HG02642 (cell line): Measurements from ENCODE around the gene SLC37A1.

Source experiments
- ATAC-seq: cut with Tn5 transposase; IDR thresholded peaks from one replicate; pipeline ENCODE4 v1.9.1; 2021; ENCODE audit warnings: mild to moderate bottlenecking; ENCODE audit not compliant: unreplicated experiment, poor library complexity

SLC37A1 gene

DNA sequence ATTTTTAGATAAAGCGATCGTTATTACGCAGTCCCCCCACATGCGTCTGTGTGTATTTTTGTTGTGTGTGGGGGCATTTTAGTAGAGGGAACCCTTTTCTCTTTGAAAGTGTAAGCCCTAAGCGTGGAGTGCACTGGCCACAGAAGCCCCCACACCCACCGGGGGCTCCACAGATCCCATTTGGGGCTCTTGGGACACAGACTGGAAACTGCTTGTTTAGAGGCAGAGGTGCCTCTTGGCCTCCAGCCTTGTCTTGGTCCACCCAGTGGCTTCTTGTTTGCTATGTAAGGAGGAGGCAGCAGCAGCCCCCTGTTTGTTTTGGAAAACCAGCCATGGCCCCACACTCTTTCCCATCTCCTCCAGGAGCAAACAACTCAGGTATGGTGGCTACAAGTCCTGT lies 42.8 kb downstream of the SLC37A1 start:
- no peak for ATAC-seq

DNA sequence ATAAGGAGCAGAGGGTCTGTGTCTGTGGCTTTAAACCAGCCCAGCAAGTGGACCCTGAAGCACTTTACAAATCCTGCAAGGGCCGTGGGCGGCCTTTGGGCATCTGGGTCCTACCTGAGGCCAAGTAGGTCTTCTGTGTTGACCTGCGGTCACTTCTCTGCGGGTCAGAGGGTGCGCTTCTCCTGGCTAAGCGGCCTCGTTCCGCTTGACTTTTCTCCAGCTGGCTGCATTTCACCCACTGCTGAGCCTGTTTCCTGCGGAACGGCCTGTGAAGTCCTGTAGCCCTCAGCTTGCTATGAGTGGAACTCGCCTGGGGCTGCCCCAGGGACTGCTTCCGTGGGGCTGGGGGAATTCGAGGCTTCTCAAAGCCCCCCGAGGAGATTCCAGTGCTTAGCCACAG lies 43.3 kb downstream of the SLC37A1 start:
- no peak for ATAC-seq

DNA sequence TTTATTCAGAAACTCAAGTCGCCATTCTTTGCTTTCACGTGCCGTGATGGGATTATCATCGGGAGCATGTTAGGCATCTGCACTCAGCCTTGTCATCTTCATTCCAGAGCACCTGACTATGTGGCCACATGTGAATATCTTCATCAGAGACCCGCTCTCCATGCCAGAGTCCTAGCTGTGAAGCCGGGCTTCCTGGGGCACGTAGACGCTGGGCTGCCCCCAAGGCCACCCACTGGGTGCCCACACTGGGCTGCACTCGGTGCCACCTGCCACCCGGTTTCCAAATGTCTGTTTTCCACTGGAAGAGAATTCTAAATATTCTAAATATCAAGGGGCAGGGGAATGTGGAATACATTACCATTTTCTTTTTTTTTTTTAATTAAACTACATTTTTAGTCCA lies 43.8 kb downstream of the SLC37A1 start:
- no peak for ATAC-seq

DNA sequence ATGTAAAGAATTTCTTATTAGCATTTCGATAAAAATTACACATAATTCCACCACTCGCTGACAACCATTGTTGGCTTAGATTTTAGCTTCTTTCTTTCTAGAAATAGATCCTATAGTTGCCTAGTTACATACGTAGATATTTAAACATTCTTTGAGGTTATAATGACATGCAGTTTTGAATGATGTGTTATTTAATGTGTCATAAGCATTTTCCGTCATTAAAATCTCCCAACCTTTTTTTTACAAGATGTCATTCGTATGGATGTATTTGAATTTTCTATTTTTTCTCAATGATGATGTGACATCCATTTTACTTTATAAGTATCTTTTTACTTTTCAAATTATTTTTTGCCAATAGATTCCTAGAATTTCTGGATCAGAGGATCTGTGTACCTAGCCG lies 44.7 kb downstream of the SLC37A1 start:
- no peak for ATAC-seq

DNA sequence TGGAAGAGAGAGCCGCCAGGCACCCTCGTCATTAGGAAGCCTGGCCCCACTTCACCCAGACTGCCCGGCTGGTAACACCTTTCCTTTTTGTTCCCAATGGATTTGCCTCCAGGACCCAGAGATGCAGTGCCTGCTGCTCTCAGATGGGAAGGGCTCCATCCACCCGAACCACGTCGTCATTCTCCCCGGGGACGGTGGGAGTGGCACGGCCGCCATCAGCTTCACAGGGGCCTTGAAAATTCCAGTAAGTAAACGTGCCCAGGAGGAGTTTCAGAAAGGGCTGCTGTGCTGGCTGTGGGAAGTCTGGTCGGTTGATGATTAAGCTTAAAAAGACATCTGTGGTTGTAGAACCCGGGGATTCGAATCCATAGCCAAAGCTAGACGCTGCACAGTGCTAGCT lies 45.2 kb downstream of the SLC37A1 start:
- no peak for ATAC-seq

DNA sequence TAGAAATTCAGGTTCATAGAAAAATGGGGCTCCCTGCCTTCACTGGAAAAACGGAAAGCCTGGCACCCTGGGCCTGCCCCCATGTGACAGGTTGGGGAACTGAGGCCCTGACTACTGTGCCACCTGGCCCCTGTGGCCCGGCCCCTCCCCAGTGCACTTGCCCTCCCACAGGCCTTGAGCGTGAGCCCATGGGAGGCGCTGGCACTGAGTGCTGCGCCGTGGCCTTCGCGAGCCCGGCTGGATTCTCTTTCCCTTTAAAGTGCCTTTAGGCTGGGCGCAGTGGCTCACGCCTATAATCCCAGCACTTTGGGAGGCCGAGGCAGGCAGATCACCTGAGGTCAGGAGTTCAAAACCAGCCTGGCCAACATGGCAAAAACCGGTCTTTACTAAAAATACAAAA lies 45.7 kb downstream of the SLC37A1 start:
- ATAC-seq = no peak

DNA sequence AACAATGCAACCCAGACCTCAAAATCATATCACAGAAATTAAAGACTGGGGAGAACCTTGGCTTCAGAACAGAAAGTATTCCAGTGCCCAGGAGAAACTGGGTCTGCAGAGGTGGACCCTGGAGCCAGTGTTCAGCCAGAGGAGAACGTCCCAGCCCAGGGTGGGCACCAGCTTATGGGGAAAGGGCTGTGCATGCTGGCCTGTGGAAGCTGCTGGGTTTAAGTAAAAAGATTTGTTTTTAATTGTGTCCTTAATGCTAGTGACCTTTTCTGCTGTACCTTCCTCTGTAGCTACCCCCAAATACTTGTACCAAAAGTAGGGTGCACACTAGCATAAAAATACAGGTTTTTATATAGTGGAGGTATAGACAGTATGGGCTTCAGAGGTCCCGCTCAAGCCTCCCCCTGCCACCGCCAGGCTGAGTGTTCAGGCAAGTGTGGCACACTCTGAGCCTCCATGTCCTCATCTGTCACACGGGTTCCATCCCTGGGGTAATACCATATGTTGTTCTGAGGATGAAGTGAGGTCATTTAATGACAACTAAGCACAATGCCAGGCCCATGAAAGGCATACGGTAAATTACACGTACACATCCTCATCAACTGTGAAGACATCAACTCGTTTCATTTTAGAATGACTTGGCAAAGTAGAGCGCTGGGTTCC lies 47.0 kb downstream of the SLC37A1 start:
- ATAC-seq = no peak

DNA sequence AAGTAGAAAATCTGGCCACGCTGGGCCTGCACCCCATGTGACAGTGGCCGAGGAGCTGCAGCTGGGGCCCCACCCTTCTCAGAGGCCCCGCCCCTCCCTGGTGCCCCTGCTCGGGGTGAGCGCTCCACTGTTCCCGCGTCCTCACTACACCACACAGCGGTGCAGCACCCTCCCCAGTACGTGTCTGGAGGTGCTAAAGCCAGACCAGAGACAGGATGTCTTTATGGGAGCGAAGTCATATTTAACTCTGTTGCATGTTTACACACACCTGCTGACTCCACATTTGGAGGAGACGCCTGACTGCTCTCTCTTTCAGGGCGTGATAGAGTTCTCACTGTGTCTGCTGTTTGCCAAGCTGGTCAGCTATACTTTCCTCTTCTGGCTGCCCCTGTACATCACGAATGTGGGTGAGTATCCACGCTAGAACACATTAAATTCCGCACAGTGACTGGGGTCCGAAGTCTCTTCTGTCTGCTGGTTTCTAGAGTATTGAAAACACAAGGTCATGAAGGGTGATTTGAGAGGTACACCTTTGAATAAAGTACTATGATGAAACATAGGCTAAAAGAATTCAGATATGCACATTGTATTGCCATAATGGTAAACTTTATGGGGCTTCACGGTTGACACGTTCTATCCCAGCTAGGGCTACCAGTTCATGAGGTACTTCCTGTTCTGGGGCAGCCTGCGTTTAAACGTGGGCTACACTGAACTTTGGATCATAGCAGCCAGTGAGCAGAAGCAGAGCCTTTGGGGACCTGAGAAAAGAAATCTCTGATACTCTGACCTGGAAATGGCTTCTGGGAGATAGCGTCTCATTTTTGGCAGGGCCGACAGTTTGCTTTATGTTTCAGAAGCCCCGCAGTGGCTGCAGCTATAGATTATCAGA lies 48.4 kb downstream of the SLC37A1 start:
- no peak for ATAC-seq

DNA sequence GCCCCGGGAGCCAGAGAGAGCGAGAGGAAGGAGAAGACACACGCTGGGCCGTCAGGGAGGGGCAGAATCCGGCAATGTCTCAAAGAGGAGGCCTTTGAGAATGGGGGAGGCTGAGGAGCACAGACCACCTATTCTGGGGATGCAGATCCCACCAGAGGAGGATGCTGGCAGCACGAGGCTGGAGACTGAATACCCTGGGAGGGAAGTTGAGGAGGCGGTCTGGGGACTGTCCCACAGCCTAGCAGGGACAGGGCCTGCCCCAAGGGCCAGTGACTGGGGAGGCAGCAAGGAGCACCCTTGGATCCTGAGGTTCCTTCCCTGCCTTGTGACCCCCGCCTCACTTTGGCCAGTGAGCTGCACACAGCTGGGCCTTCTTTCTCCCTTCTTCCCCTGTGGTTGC lies 49.2 kb downstream of the SLC37A1 start:
- no peak for ATAC-seq

DNA sequence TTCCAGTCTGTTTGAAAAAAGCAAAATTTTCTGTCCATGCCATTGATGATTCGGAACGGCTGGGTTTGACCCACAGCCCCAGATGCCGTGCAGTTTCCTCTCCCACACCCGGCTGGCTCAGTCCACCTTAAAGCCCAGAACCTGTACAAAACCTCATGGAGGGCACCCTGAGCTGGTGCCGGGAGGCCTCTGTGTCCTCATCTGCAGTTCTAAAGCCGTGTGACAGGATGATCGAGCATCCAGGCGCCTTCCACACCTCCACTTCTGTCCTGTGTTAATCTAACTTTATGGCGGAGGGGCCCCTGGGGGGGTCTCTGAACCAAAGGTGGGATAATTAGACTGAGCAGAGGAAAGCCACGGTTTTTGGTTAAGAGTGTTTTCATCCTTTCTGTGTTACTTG lies 49.6 kb downstream of the SLC37A1 start:
- ATAC-seq = no peak

DNA sequence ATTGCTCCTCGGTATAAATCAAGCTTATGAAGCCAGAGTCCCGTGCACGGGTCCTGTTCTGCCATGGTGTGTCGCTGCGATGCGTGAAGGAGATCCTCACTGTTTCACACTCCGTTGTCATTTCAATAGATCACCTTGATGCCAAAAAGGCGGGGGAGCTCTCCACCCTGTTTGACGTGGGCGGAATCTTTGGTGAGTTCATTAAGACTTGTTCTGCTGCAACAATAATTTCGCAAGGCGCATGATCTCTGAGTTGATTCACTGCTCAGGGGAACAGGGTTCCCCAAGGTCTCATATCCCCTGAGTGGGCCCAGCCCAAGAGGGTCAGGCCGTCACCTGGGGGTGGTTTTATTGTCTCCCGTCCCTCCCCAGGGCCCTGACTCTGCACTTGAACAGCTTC lies 50.0 kb downstream of the SLC37A1 start:
- no peak for ATAC-seq

DNA sequence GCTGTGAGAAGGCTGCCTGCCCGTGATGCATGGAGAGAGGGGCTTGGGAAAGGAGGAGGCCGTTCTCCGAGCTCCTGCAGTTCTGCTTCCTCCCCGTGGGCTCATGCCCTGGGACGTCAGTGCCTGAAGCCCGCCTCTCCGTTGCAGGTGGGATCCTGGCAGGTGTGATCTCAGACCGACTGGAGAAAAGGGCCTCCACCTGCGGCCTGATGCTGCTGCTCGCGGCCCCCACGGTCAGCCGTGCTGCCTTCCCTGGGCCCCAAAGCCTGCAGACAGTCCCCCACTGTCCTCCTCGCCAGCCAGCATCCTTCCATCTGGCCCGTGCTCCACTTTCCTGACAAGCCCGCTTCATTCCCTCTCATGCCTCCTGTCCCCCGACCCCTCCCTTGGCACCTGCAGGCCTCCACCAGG lies 50.9 kb downstream of the SLC37A1 start:
- ATAC-seq = no peak

DNA sequence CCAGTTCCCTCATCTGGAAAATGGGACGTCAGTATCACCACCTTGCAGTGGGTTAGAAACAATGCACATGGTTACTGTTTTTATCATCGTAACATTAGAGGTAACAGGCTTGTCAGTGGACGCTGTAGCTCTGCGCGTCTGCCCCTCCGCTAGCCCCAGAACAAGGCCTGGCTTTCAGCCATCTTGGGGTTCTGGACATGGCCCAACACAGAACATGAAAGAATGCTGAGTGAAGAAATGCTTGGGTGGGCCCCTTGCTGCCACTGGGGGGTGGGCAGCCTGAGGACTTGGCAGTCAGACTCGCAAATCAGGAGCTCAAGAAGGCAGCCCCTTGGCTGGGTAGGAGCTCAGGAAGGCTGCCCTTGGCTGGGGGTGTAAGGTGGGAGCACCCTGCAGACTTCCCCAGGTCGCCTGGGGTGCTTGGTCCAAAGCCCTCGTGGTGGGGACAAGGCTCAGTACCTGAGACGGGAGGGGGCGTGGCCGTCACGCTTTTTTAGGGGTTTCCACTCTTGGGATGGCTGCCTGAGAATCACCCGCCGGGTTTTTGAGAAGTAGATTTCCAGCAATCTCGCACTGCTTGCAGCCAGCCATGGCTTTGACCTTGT lies 51.7 kb downstream of the SLC37A1 start:
- no peak for ATAC-seq

DNA sequence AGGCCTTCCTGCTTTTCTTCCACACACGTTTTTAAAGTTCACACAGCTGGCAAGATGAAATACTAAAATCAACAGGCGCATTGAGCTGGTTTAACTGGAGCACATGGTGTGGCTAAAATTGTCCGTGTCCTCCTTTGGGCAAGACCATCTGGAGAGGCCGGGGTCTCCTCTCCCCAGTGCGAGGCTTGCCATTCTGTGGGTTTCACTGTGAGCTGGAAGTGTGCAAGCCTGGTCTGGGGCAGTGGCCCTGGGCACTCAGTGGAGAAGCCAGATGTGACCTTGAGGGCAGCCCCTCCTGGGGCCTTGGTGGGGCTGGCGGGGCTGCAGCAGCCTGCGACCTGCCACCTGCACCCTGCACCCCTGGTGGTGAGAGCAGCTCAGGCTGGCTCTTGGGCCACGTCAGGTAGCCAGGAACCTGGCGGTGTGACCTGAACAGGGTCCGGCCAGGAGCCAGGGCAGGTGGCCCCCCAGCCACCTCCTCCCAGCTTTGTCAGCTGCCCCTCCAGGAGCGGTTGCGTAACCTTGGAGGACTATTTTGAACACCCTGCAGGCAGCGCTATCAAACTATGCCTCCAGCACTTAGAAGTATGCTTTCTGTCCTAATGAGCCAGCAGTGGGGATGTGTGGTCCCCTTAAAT lies 52.4 kb downstream of the SLC37A1 start:
- ATAC-seq = no peak

DNA sequence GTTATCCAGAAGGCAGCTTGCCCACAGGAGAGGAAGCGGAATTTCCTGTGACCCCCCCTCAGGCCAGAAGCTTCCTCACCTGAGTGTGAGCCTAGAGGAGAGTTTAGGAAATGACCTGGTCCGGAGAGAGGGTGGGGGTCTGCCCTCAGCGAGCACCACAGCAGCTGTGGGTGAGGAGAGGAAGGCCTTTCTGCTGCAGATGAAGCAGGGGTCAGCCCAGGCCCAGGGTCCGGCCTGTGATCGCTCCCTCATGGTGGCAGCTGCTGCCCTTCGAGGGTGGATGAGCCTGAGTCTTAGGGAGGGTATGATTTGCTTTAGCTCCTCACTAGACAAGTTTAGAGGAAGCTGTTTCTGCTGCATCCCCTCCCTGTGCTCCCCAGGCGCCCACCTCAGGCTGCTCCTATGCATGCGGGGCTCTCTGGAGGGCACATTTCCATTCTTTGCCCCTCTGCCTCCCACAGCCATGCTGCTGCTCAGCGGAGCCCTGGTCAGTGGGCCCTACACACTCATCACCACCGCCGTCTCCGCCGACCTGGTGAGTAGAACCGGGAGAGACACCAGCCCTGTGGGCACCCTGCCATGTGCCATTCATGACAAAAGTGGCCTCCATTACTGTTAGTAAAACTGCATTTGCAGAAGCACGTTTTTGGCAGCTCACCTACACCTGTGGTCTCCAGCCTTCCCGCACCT lies 53.0 kb downstream of the SLC37A1 start:
- no peak for ATAC-seq

DNA sequence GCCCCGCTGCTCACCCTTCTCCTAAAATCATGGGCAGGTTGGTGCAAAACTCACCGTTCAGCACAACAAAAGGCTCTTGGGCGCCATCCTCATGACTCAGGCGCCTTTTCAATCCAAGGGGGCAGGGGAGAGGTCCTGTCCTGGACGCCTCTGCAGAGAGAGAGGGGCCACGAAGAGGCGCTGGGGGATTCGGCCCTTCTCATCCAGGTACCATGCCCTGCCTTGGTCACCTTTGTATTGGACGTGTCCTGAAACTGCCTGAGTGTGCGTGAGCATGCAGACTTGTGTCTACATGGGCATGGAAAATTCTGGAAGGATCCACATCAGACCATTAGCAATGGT lies 53.5 kb downstream of the SLC37A1 start:
- ATAC-seq = no peak

DNA sequence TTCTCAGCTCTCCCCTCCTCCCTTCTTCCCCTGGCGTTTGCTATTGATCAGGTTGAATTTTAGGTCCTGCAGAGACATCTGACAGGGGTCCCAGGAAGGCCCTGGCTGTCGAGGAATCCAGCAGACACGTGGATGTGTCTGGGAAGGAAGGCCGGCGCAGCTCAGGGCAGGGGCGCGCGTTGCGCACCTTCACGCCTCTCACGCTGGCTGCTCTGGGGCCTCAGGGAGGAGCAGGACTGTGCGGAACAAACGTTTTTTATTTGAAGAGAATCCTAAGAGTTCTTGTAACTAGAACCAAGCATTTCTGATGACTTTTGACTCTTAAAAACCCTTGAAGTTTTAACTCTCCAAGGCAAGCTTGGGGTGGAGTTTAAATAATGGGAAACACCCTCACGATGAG lies 54.2 kb downstream of the SLC37A1 start:
- no peak for ATAC-seq

DNA sequence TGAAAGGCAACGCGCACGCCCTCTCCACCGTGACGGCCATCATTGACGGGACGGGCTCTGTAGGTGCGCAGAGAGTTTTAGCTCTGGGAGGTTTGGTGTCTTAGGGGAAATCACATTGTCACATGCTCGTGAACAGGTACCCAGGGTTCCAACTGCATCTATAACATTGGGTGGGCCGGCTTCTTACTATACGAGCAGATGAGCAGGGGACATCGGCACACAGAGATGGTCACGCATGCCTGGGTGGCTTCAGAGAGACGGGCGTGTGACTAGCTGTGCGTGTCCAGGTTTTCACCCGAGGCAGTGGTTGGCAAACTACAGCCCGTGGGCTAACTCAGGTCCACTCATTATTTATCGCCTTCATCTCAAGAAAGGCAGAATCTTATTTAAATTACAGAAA lies 54.7 kb downstream of the SLC37A1 start:
- ATAC-seq = no peak

DNA sequence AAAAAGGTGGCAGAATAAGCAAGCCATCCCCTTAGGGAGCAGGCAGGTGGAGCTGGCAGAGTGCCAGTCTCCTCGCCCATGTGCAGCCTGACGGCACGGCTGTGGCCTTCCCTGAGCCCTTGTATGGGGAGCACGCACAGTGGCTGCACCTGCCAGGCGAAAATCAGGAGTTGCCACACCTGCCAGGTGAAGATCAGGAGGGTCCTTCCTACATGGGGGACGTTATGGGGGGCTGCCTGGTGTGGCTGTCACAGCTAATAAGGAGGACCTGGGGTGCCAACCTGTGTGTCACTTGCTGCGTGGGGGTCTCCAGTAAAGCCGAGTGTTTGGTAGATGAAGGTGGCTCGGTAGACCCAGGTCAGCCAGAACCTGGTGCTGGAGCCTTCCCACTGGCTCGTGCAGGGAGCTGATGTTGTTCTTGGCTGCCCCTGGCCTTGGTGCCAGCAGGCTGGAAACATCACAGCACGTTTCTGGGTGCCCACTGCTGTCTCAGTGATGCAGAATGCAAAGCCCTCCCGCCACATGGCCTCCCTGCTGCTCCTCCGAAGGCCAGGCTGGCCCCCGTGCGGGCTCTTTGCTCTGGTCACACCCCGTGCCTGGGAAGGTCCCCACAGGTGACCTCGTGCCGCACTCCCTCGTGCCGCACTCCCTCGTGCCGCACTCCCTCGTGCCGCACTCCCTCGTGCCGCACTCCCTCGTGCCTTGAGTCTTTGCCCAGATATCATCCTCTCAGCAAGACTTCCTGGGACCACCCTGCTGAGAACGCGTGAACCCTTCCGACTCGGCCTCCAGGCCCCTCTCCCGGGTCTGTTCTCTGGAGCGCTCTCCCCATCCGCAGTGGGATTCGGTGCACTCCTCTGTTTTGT lies 55.4 kb downstream of the SLC37A1 start:
- ATAC-seq = no peak
